ENCODE measurements around the gene RNF145.
A peak's percentile ranks its signal among the peaks of the same experiment; 100 is the strongest.

RNF145 gene

DNA sequence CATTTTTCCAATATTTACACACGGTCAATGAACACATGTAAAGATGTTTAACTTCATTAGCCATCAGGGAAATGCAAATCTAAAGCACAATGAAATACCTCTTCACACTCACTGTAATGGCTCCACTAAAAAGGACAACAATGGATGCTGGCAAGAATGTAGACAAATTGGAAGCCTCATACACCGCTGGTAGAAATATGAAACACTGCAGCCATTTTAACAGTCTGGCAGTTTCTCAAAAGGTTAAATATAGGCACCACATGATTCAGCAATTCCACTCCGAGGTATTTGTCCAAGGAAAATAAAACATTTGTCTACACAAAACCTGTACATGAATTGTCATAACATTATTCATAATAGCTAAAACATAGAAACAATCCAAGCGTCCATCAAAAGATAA lies 20.0 kb downstream of the RNF145 start:
- H3K36me3 ChIP-seq (replicated peaks): peaks cover 24% of the 10 kb centered on the region
- no peak for DNase-seq
- in situ Hi-C loops (cut with HindIII; ENCODE audit: low pct_ligation_motif_present, low sequenced_read_pairs): no loop called here
- H3K27me3 ChIP-seq (replicated peaks): no peaks in the 10 kb centered on the region
- peak overlapping the region; percentile 17 for H3K27ac ChIP-seq
- TF ChIP-seq, protein P1, sequence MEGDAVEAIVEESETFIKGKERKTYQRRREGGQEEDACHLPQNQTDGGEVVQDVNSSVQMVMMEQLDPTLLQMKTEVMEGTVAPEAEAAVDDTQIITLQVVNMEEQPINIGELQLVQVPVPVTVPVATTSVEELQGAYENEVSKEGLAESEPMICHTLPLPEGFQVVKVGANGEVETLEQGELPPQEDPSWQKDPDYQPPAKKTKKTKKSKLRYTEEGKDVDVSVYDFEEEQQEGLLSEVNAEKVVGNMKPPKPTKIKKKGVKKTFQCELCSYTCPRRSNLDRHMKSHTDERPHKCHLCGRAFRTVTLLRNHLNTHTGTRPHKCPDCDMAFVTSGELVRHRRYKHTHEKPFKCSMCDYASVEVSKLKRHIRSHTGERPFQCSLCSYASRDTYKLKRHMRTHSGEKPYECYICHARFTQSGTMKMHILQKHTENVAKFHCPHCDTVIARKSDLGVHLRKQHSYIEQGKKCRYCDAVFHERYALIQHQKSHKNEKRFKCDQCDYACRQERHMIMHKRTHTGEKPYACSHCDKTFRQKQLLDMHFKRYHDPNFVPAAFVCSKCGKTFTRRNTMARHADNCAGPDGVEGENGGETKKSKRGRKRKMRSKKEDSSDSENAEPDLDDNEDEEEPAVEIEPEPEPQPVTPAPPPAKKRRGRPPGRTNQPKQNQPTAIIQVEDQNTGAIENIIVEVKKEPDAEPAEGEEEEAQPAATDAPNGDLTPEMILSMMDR (IDR thresholded peaks at IDR 0.05; ENCODE audit: low read depth, low read length, missing control alignments): no peak
- no peak overlapping the region for H3K4me3 ChIP-seq (ENCODE audit: low read depth, low read length)

- H3K27ac ChIP-seq: peak overlapping the region; percentile 14
- no peak for DNase-seq
- no peak overlapping the region for H3K4me3 ChIP-seq (ENCODE audit: low read depth, low read length)
- TF ChIP-seq, protein P1 (IDR thresholded peaks at IDR 0.05; ENCODE audit: low read depth, low read length, missing control alignments): no peak
- peaks cover 15% of the 10 kb centered on the region for H3K36me3 ChIP-seq (replicated peaks)
- H3K27me3 ChIP-seq (replicated peaks): no peaks in the 10 kb centered on the region
- in situ Hi-C loops (cut with HindIII; ENCODE audit: low pct_ligation_motif_present, low sequenced_read_pairs): no loop called here
These were observed 21.6 kb downstream of the RNF145 start for GRCh38 chr5:159187719-159188118.

- peak overlapping the region; percentile 90 for H3K27ac ChIP-seq
- TF ChIP-seq, protein P1 (IDR thresholded peaks at IDR 0.05; ENCODE audit: low read depth, low read length, missing control alignments): no peak
- no peak for DNase-seq
- in situ Hi-C loops (cut with HindIII; ENCODE audit: low pct_ligation_motif_present, low sequenced_read_pairs): no loop called here
- no peak overlapping the region for H3K4me3 ChIP-seq (ENCODE audit: low read depth, low read length)
- H3K36me3 ChIP-seq (replicated peaks): peaks cover 12% of the 10 kb centered on the region
- no peaks in the 10 kb centered on the region for H3K27me3 ChIP-seq (replicated peaks)
These were observed 23.0 kb downstream of the RNF145 start for GRCh38 chr5:159186319-159186718.

GRCh38 chr5:159185773-159186172 lies 23.6 kb downstream of the RNF145 start:
- DNase-seq: no peak
- in situ Hi-C loops (cut with HindIII; ENCODE audit: low pct_ligation_motif_present, low sequenced_read_pairs): no loop called here
- Histone ChIP-seq H3K36me3 (replicated peaks) (peaks cover 13% of the 10 kb centered on the region), H3K27me3 (replicated peaks) (no peaks in the 10 kb centered on the region), H3K27ac (peak overlapping the region; percentile 90), H3K4me3 (ENCODE audit: low read depth, low read length) (no peak overlapping the region)
- TF ChIP-seq, protein P1 (IDR thresholded peaks at IDR 0.05; ENCODE audit: low read depth, low read length, missing control alignments): no peak

- no peak overlapping the region for H3K4me3 ChIP-seq (ENCODE audit: low read depth, low read length)
- H3K27me3 ChIP-seq (replicated peaks): no peaks in the 10 kb centered on the region
- H3K36me3 ChIP-seq (replicated peaks): peaks cover 13% of the 10 kb centered on the region
- peak overlapping the region; percentile 90 for H3K27ac ChIP-seq
- TF ChIP-seq, protein P1 (IDR thresholded peaks at IDR 0.05; ENCODE audit: low read depth, low read length, missing control alignments): no peak
- DNase-seq: peak; percentile 89
- in situ Hi-C loops (cut with HindIII; ENCODE audit: low pct_ligation_motif_present, low sequenced_read_pairs): no loop called here
These were observed 24.4 kb downstream of the RNF145 start for GRCh38 chr5:159184858-159185381.

GRCh38 chr5:159184236-159184635 lies 25.1 kb downstream of the RNF145 start:
- Histone ChIP-seq H3K4me3 (ENCODE audit: low read depth, low read length) (no peak overlapping the region), H3K36me3 (replicated peaks) (peaks cover 13% of the 10 kb centered on the region), H3K27ac (peak overlapping the region; percentile 90), H3K27me3 (replicated peaks) (no peaks in the 10 kb centered on the region)
- no peak for DNase-seq
- in situ Hi-C loops (cut with HindIII; ENCODE audit: low pct_ligation_motif_present, low sequenced_read_pairs): no loop called here
- TF ChIP-seq, protein P1 (IDR thresholded peaks at IDR 0.05; ENCODE audit: low read depth, low read length, missing control alignments): no peak
